Measurements from ENCODE around the gene CUTC.

DNA sequence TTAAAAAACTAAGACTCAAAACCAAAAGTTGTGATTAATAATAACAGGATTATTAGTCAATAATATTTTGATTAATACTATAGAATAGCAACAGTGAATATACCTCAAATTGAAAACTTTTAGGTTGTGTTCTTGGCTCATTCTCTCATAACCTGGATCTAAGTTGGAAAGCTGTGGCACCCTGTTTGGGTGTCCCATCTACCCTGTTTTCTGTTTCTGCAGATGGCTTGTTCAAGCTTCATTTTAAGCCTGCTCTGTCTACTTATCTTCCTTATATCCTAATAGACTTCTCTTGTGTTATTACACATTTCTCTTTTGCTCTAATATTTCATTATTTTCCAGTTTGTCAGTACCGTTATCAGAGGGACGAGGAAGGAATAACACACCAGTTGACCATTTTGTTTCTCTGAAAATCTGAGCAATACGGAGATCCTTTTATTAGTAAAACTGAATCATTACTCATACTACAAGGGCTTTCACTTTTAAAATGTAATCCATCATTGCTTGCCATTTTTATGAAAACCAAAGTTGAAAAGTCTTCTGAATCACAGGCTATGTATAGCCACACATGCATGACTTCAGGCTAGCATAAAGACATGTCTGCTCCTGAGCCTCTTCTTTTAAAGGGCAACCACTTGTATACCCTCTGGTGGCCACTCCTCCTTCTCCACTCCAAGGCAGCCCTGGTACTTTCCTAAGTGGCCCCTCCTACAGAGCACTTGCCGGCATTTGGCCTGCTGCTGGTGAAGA, 22.4 kb upstream of the CUTC start:
- no peak for TF ChIP-seq CTCF (conservative IDR thresholded peaks at IDR 0.05)
- no peak for TF ChIP-seq ZFX (IDR thresholded peaks at IDR 0.05)
